ENCODE results near the gene DGKG.

DNA sequence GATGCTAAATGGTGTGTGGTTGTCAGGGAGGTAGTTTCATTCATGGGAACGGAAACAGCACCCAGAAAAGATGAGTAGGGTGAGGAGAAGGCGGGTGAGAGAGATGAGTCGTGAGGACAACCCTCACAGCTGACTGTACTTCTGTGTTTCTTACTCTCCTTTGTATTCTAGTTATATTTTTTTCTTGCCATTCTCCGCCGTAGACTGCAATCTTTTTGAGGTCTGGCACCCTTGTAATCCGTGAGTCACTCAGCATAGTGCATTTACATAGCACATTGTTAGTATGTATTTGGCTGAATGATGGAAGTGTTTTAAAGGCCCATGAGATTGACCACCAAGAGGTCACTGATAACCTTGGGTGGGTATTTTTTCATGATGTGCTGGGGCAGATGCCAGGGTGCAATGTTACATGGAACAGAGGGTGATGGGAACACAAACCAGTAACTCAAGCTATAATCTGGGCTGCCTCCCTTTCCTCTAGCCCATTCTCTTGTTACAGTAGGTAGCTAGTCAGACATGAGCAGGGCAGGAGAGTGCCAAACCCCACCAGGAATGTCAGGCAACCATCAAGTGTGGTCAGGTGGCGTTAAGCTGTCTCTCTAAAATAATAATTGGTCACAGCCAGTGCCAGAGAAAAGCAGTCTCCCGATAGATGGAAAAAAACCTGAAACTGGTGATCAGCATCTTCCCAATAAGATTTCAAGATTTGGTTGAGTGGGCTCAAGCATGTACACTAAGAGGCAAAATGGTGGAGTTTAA is 18.8 kb upstream of the DGKG start:
- TF ChIP-seq POLR2A (IDR thresholded peaks at IDR 0.05; ENCODE audit: low read depth, low read length) (no peak), EED (IDR thresholded peaks at IDR 0.05; ENCODE audit: low read depth) (no peak)
- TF ChIP-seq, protein P1, sequence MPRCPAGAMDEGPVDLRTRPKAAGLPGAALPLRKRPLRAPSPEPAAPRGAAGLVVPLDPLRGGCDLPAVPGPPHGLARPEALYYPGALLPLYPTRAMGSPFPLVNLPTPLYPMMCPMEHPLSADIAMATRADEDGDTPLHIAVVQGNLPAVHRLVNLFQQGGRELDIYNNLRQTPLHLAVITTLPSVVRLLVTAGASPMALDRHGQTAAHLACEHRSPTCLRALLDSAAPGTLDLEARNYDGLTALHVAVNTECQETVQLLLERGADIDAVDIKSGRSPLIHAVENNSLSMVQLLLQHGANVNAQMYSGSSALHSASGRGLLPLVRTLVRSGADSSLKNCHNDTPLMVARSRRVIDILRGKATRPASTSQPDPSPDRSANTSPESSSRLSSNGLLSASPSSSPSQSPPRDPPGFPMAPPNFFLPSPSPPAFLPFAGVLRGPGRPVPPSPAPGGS (IDR thresholded peaks at IDR 0.05; ENCODE audit: borderline replicate concordance, insufficient read depth, low read depth, low read length, poor library complexity, severe bottlenecking): no peak
- TF ChIP-seq, protein P2, sequence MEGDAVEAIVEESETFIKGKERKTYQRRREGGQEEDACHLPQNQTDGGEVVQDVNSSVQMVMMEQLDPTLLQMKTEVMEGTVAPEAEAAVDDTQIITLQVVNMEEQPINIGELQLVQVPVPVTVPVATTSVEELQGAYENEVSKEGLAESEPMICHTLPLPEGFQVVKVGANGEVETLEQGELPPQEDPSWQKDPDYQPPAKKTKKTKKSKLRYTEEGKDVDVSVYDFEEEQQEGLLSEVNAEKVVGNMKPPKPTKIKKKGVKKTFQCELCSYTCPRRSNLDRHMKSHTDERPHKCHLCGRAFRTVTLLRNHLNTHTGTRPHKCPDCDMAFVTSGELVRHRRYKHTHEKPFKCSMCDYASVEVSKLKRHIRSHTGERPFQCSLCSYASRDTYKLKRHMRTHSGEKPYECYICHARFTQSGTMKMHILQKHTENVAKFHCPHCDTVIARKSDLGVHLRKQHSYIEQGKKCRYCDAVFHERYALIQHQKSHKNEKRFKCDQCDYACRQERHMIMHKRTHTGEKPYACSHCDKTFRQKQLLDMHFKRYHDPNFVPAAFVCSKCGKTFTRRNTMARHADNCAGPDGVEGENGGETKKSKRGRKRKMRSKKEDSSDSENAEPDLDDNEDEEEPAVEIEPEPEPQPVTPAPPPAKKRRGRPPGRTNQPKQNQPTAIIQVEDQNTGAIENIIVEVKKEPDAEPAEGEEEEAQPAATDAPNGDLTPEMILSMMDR (IDR thresholded peaks at IDR 0.05 in 2 of 3, conservative IDR thresholded peaks at IDR 0.05 in 1 of 3; ENCODE audit: control insufficient read depth in 2 of 3, extremely low read depth in 1 of 3, insufficient read depth in 1 of 3, low read depth in 3 of 3, low read length in 3 of 3): no peak
- TF ChIP-seq, protein P3, sequence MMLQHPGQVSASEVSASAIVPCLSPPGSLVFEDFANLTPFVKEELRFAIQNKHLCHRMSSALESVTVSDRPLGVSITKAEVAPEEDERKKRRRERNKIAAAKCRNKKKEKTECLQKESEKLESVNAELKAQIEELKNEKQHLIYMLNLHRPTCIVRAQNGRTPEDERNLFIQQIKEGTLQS (IDR thresholded peaks at IDR 0.05; ENCODE audit: borderline replicate concordance, extremely low read depth, low read depth, low read length): no peak
- TF ChIP-seq, protein P4, sequence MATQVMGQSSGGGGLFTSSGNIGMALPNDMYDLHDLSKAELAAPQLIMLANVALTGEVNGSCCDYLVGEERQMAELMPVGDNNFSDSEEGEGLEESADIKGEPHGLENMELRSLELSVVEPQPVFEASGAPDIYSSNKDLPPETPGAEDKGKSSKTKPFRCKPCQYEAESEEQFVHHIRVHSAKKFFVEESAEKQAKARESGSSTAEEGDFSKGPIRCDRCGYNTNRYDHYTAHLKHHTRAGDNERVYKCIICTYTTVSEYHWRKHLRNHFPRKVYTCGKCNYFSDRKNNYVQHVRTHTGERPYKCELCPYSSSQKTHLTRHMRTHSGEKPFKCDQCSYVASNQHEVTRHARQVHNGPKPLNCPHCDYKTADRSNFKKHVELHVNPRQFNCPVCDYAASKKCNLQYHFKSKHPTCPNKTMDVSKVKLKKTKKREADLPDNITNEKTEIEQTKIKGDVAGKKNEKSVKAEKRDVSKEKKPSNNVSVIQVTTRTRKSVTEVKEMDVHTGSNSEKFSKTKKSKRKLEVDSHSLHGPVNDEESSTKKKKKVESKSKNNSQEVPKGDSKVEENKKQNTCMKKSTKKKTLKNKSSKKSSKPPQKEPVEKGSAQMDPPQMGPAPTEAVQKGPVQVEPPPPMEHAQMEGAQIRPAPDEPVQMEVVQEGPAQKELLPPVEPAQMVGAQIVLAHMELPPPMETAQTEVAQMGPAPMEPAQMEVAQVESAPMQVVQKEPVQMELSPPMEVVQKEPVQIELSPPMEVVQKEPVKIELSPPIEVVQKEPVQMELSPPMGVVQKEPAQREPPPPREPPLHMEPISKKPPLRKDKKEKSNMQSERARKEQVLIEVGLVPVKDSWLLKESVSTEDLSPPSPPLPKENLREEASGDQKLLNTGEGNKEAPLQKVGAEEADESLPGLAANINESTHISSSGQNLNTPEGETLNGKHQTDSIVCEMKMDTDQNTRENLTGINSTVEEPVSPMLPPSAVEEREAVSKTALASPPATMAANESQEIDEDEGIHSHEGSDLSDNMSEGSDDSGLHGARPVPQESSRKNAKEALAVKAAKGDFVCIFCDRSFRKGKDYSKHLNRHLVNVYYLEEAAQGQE (IDR thresholded peaks at IDR 0.05; ENCODE audit: low read depth, low read length): no peak
- TF ChIP-seq, protein P5, sequence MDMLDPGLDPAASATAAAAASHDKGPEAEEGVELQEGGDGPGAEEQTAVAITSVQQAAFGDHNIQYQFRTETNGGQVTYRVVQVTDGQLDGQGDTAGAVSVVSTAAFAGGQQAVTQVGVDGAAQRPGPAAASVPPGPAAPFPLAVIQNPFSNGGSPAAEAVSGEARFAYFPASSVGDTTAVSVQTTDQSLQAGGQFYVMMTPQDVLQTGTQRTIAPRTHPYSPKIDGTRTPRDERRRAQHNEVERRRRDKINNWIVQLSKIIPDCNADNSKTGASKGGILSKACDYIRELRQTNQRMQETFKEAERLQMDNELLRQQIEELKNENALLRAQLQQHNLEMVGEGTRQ (IDR thresholded peaks at IDR 0.05; ENCODE audit: borderline replicate concordance, low read depth, low read length): no peak
